T-cell (primary cell): ENCODE results near the gene MYH9. TPM values are rescaled to one million over a fixed set of nuclear protein-coding genes. Genes with fewer than 3 reads are reported as not detected.

Experiments
- ATAC-seq, 4 experiments: fragments of 200-7000 bp in 3 of 4; fragments of 150-1000 bp in 1 of 4; cut with Tn5 transposase; replicated peaks in 1 of 4; 1 replicate in 3 of 4; 2 replicates in 1 of 4; pipeline ENCODE4 v1.10.0; 2021; ENCODE audit warnings: moderate library complexity in 3 of 4, mild to moderate bottlenecking in 2 of 4, moderate number of reproducible peaks in 1 of 4
- CTCF ChIA-PET, 2 donors: fragments of 300-600 bp; sonication (Branson Sonifier 250); formaldehyde crosslinking; loops; one replicate each; lab custom pipeline; 2022; ENCODE audit warnings: antibody characterized with exemption in 2 of 2; lab: Charles Lee
- POLR2A ChIA-PET, 2 donors: fragments of 300-600 bp; sonication (Branson Sonifier 250); formaldehyde crosslinking; loops; one replicate each; lab custom pipeline; 2022; ENCODE audit warnings: antibody characterized with exemption in 2 of 2; lab: Charles Lee
- DNase-seq, 35 experiments: peaks; one replicate each; pipeline versions ENCODE4 v3.0.0 to v3.0.0-alpha.2; 2013 to 2023
- H3K27ac ChIP-seq: one replicate; pipeline ENCODE4 v1.5.1; 2013; ENCODE audit warnings: low read length
- H3K27me3 ChIP-seq, 2 experiments: replicated peaks in 1 of 2; 1 replicate in 1 of 2; 2 replicates in 1 of 2; pipeline versions ENCODE4 v1.6.1 to v1.7.0; 2013; ENCODE audit warnings: low read length in 1 of 2, mixed read lengths in 1 of 2; ENCODE audit not compliant: control insufficient read depth in 2 of 2, insufficient read depth in 2 of 2; ENCODE audit errors: extremely low read depth in 1 of 2
- H3K36me3 ChIP-seq, 2 donors: 1 replicate in 1 of 2; 2 replicates in 1 of 2; pipeline versions ENCODE4 v1.6.1 to v1.7.0; 2013; ENCODE audit warnings: low read length in 1 of 2; ENCODE audit not compliant: control insufficient read depth in 2 of 2, insufficient read depth in 1 of 2; ENCODE audit errors: extremely low read depth in 1 of 2
- H3K4me1 ChIP-seq, 2 experiments: 1 replicate in 1 of 2; 2 replicates in 1 of 2; pipeline versions ENCODE4 v1.6.1 to v1.7.0; 2013; ENCODE audit warnings: low read length in 2 of 2, mixed read lengths in 1 of 2; ENCODE audit not compliant: insufficient read depth in 2 of 2, control insufficient read depth in 1 of 2; ENCODE audit errors: extremely low read depth in 1 of 2
- H3K4me3 ChIP-seq, 2 donors: 1 replicate in 1 of 2; 2 replicates in 1 of 2; pipeline versions ENCODE4 v1.5.1 to v1.7.0; 2013; ENCODE audit warnings: mild to moderate bottlenecking in 2 of 2, low read length in 1 of 2, moderate library complexity in 1 of 2; ENCODE audit not compliant: control insufficient read depth in 1 of 2; ENCODE audit errors: extremely low read depth in 1 of 2
- H3K9me3 ChIP-seq: 2 replicates; pipeline ENCODE4 v1.7.0; 2013
- H3K27ac Mint-ChIP-seq, 2 donors: one replicate each; pipeline ENCODE4 v1.8.0; 2020 to 2021; ENCODE audit warnings: mild to moderate bottlenecking in 2 of 2, mixed read lengths in 2 of 2
- H3K27me3 Mint-ChIP-seq, 2 donors: one replicate each; pipeline ENCODE4 v1.8.0; 2021 to 2022; ENCODE audit warnings: mixed read lengths in 2 of 2
- H3K36me3 Mint-ChIP-seq: one replicate; pipeline ENCODE4 v1.8.0; 2021; ENCODE audit warnings: mixed read lengths
- H3K4me1 Mint-ChIP-seq, 3 donors: one replicate each; pipeline ENCODE4 v1.8.0; 2020 to 2022; ENCODE audit warnings: mixed read lengths in 3 of 3, mild to moderate bottlenecking in 1 of 3
- H3K4me3 Mint-ChIP-seq, 3 donors: one replicate each; pipeline ENCODE4 v1.8.0; 2020 to 2022; ENCODE audit warnings: mild to moderate bottlenecking in 3 of 3, mixed read lengths in 3 of 3, moderate library complexity in 3 of 3
- H3K9me3 Mint-ChIP-seq, 3 donors: one replicate each; pipeline ENCODE4 v1.8.0; 2020 to 2022; ENCODE audit warnings: mixed read lengths in 3 of 3
- WGBS: methylation state at CpG from one replicate; pipeline ENCODE4 v1.1.5; 2013; ENCODE audit warnings: missing lambda C conversion rate; ENCODE audit not compliant: insufficient coverage; 5-methylcytosine and 5-hydroxymethylcytosine counted together
- total RNA-seq, 35 experiments: library from RNA in 6 of 35; stranded (reverse) in 6 of 35; fragments of 120-200 nt in 1 of 35; gene quantifications; one replicate each; pipeline versions ENCODE4 v1.2.1 to v1.2.4 and lab custom pipeline; 2013 to 2026

The MYH9 gene
- total RNA-seq, 5 donors from 2014 or later (not counting 1 experiment from before 2014, with no cell fraction given) = 816 to 1,109 (median 896) TPM

GRCh38 chr22:36236388-36237319 is 151.1 kb downstream of the MYH9 start:
- Histone ChIP-seq H3K9me3 (no peaks in the 10 kb centered on the region), H3K36me3 (peaks cover 9 to 48% of the 10 kb centered on the region in 2 donors), H3K4me3 (peak overlapping the region in 1 of 2 donors; percentile 74), H3K27ac (no peak overlapping the region), H3K27me3 (no peaks in the 10 kb centered on the region), H3K4me1 (peaks cover 8 to 42% of the 10 kb centered on the region in 2 experiments)
- Mint-ChIP-seq H3K9me3 (no peaks in the 10 kb centered on the region), H3K4me1 (peaks cover 65 to 69% (median 66%) of the 10 kb centered on the region in 3 donors), H3K4me3 (peak overlapping the region; percentile 99 to 100 (median 99)), H3K27ac (peak overlapping the region; percentile 49 to 66), H3K36me3 (peaks cover 52% of the 10 kb centered on the region), H3K27me3 (no peaks in the 10 kb centered on the region)
- CTCF ChIA-PET = no interaction called here
- ATAC-seq (no peak), DNase-seq (no peak)
- WGBS = 83% methylated on average over 5 of the region's 14 CpGs
- POLR2A ChIA-PET = interaction anchor here in 1 of 2 donors (0.6 kb wide), 2 partner anchors 73 to 198 kb away, joined by 3 read pairs; no protein-coding TSS in a partner anchor

- Mint-ChIP-seq H3K4me3 (peak overlapping the region; percentile 55 to 100 (median 59)), H3K27ac (peak overlapping the region; percentile 9 to 73), H3K36me3 (peaks cover 60% of the 10 kb centered on the region), H3K4me1 (peaks cover 66 to 69% (median 67%) of the 10 kb centered on the region in 3 donors), H3K27me3 (no peaks in the 10 kb centered on the region), H3K9me3 (no peaks in the 10 kb centered on the region)
- H3K9me3 ChIP-seq = no peaks in the 10 kb centered on the region
- no peak overlapping the region for H3K4me3 ChIP-seq
- ATAC-seq (no peak), DNase-seq (no peak)
- no peak overlapping the region for H3K27ac ChIP-seq
- 57% methylated on average over 2 of the region's 3 CpGs for WGBS
- H3K4me1 ChIP-seq = peaks cover 8 to 42% of the 10 kb centered on the region in 2 experiments
- ChIA-PET CTCF (interaction anchor here in 1 of 2 donors (0.6 kb wide), 1 partner anchor 75 kb away, joined by 5 read pairs; the partner anchor contains the start of gene APOL3), POLR2A (interaction anchor here in 1 of 2 donors (0.6 kb wide), 2 partner anchors 72 to 199 kb away, joined by 3 read pairs; no protein-coding TSS in a partner anchor)
- no peaks in the 10 kb centered on the region for H3K27me3 ChIP-seq
- peaks cover 12 to 59% of the 10 kb centered on the region in 2 donors for H3K36me3 ChIP-seq
Observed at GRCh38 chr22:36235585-36235984, 152.2 kb downstream of the MYH9 start.

- no peaks in the 10 kb centered on the region for H3K9me3 Mint-ChIP-seq
- peaks cover 65% of the 10 kb centered on the region for H3K36me3 Mint-ChIP-seq
- DNase-seq = no peak
- CTCF ChIA-PET = interaction anchor here in 1 of 2 donors (0.6 kb wide), 1 partner anchor 74 kb away, joined by 5 read pairs; the partner anchor contains the start of gene APOL3
- WGBS = 100% methylated on average over 1 of the region's 2 CpGs
- peak overlapping the region in 1 of 3 donors; percentile 100 for H3K4me3 Mint-ChIP-seq
- Histone ChIP-seq H3K4me3 (no peak overlapping the region), H3K27ac (no peak overlapping the region), H3K4me1 (peaks cover 8 to 39% of the 10 kb centered on the region in 2 experiments), H3K9me3 (no peaks in the 10 kb centered on the region), H3K36me3 (peaks cover 12 to 65% of the 10 kb centered on the region in 2 donors), H3K27me3 (no peaks in the 10 kb centered on the region)
- peak overlapping the region in 1 of 2 donors; percentile 54 for H3K27ac Mint-ChIP-seq
- H3K27me3 Mint-ChIP-seq = no peaks in the 10 kb centered on the region
- ATAC-seq = no peak
- POLR2A ChIA-PET = no interaction called here
- peaks cover 61 to 63% (median 63%) of the 10 kb centered on the region in 3 donors for H3K4me1 Mint-ChIP-seq
Observed at GRCh38 chr22:36234919-36235318, 152.8 kb downstream of the MYH9 start.

- no CpG with 5 or more reads among the region's 2 CpGs for WGBS
- no peak overlapping the region for H3K27ac ChIP-seq
Observed at GRCh38 chr22:36234213-36234612, 153.6 kb downstream of the MYH9 start.

GRCh38 chr22:36233796-36234195 is 154.0 kb downstream of the MYH9 start:
- peaks cover 7 to 32% of the 10 kb centered on the region in 2 experiments for H3K4me1 ChIP-seq
- peaks cover 52 to 54% (median 53%) of the 10 kb centered on the region in 3 donors for H3K4me1 Mint-ChIP-seq
- H3K27ac Mint-ChIP-seq = peak overlapping the region in 1 of 2 donors; percentile 34
- no peak overlapping the region for H3K27ac ChIP-seq
- ATAC-seq (no peak), DNase-seq (no peak)
- H3K36me3 Mint-ChIP-seq = peaks cover 75% of the 10 kb centered on the region
- no peaks in the 10 kb centered on the region for H3K9me3 ChIP-seq
- no peak overlapping the region for H3K4me3 Mint-ChIP-seq
- H3K36me3 ChIP-seq = peaks cover 12 to 74% of the 10 kb centered on the region in 2 donors
- H3K27me3 ChIP-seq = no peaks in the 10 kb centered on the region
- WGBS = 94% methylated on average over 3 of the region's 7 CpGs
- ChIA-PET CTCF (no interaction called here), POLR2A (no interaction called here)
- H3K4me3 ChIP-seq = no peak overlapping the region
- H3K9me3 Mint-ChIP-seq = no peaks in the 10 kb centered on the region
- no peaks in the 10 kb centered on the region for H3K27me3 Mint-ChIP-seq

More at GRCh38 chr22:36234213-36234612, 153.6 kb downstream of the MYH9 start:
- H3K9me3 ChIP-seq = no peaks in the 10 kb centered on the region
- ATAC-seq (no peak), DNase-seq (no peak)
- no peaks in the 10 kb centered on the region for H3K9me3 Mint-ChIP-seq
- H3K4me1 ChIP-seq = peaks cover 8 to 34% of the 10 kb centered on the region in 2 experiments
- peaks cover 54 to 56% (median 56%) of the 10 kb centered on the region in 3 donors for H3K4me1 Mint-ChIP-seq
- CTCF ChIA-PET = no interaction called here
- no peaks in the 10 kb centered on the region for H3K27me3 Mint-ChIP-seq
- H3K27me3 ChIP-seq = no peaks in the 10 kb centered on the region
- POLR2A ChIA-PET = no interaction called here
- no peak overlapping the region for H3K4me3 ChIP-seq
- H3K36me3 Mint-ChIP-seq = peaks cover 71% of the 10 kb centered on the region
- peaks cover 12 to 71% of the 10 kb centered on the region in 2 donors for H3K36me3 ChIP-seq
- no peak overlapping the region for H3K27ac Mint-ChIP-seq
- no peak overlapping the region for H3K4me3 Mint-ChIP-seq

- H3K27ac Mint-ChIP-seq = no peak overlapping the region
- Histone ChIP-seq H3K36me3 (peaks cover 14 to 78% of the 10 kb centered on the region in 2 donors), H3K27me3 (no peaks in the 10 kb centered on the region), H3K9me3 (no peaks in the 10 kb centered on the region), H3K4me3 (no peak overlapping the region), H3K4me1 (peaks cover 0 to 23% of the 10 kb centered on the region in 2 experiments), H3K27ac (no peak overlapping the region)
- H3K4me1 Mint-ChIP-seq = peaks cover 43 to 47% (median 46%) of the 10 kb centered on the region in 3 donors
- ATAC-seq (no peak), DNase-seq (no peak)
- H3K4me3 Mint-ChIP-seq = no peak overlapping the region
- H3K9me3 Mint-ChIP-seq = no peaks in the 10 kb centered on the region
- no peaks in the 10 kb centered on the region for H3K27me3 Mint-ChIP-seq
- WGBS = 90% methylated on average over 11 of the region's 13 CpGs
- CTCF ChIA-PET = no interaction called here
- H3K36me3 Mint-ChIP-seq = peaks cover 81% of the 10 kb centered on the region
- POLR2A ChIA-PET = no interaction called here
Observed at GRCh38 chr22:36232715-36233401, 154.9 kb downstream of the MYH9 start.
